ENCODE measurements around the gene FAM72D. TPM values are rescaled to one million over a fixed set of nuclear protein-coding genes. Genes with fewer than 3 reads are reported as not detected.
"Not testable (repeated sequence)": the region's sequence is repeated elsewhere in the genome, so short reads cannot be mapped to it uniquely, and the experiment has no call there.

The FAM72D gene
- total RNA-seq, 1 donor from 2014 or later: not detected

GRCh38 chr1:145076877-145077276 lies 18.9 kb upstream of the FAM72D start:
- DNase-seq (ENCODE audit: low spot score in 2 of 2); intact Hi-C loops (cut with DNase I); H3K4me3 ChIP-seq; H3K27ac ChIP-seq; H3K27me3 ChIP-seq; H3K36me3 ChIP-seq; H3K9me3 ChIP-seq; H3K4me1 ChIP-seq: not testable (repeated sequence)

DNA sequence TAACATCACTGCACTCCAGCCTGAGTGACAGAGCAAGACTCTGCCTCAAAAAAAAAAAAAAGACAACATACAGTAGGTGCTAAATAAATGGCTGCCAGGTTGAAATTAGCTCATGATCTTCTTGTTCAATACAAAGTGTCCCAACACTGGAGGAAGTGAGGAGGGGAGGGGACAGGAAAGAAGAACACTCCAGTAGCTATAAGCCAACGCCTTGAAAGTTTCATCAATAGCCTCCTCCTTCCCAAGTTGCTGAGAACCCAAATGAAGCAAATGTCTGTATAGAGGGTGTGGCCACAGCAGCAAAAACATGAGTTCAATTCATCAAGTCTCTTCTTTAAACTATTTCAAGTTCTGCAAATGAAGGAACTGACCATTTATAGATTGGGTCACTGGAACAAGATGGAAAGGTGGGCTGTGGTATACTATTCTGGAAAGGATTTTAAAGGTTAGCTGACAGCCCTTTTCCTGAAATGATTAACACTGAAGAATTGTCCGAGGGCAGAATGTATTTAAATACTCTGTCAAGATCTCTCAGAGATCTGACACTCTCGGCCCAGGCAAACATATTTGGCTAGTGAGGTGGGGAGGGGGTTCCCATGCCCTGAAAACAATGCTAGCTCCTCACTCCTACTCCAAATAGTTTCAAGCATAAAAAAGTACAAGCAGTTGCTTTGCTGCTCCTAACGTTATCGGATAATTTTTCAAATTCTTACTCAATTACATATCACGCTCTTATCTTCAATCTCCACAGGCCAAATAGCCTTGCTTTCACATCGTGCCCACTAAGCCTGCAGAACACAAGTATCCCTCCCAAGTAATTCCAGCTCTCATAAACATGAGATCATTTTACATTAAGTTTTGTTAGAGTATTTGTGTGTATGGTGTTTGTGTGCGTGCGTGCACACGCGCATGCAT lies 17.6 kb upstream of the FAM72D start:
- H3K4me1 ChIP-seq; DNase-seq (ENCODE audit: low spot score in 2 of 2); H3K4me3 ChIP-seq; intact Hi-C loops (cut with DNase I); H3K9me3 ChIP-seq; H3K27me3 ChIP-seq; H3K36me3 ChIP-seq; H3K27ac ChIP-seq: not testable (repeated sequence)

DNA sequence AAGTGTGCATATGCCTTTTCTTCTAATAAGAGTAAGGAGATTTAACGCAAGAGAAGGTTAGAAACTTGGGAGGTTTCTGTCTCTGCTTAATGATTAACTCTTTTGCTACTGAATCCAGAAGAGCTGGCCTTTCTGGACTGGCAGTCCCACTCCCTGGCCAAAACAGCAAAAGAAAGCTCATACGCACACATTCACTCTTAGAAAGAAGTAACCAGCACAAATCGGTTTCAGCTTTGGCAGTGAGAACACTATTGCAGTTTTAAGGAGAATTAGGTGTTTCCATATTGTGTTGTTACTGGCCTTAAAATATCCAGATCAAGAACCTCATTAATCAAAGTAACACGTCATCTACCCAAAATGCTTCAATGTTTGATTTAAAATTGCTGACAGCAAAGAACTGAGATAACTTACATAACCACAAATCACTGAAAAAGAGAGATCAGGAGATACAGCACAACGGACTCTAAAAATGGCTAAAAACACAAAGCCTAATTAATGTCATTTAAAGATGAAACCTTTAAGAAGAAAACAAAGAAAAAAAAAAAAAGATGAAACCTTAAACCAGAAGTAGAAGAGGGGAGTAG lies 16.9 kb upstream of the FAM72D start:
- H3K27ac ChIP-seq; H3K27me3 ChIP-seq; intact Hi-C loops (cut with DNase I); DNase-seq (ENCODE audit: low spot score in 2 of 2); H3K4me1 ChIP-seq; H3K4me3 ChIP-seq; H3K9me3 ChIP-seq; H3K36me3 ChIP-seq: not testable (repeated sequence)

DNA sequence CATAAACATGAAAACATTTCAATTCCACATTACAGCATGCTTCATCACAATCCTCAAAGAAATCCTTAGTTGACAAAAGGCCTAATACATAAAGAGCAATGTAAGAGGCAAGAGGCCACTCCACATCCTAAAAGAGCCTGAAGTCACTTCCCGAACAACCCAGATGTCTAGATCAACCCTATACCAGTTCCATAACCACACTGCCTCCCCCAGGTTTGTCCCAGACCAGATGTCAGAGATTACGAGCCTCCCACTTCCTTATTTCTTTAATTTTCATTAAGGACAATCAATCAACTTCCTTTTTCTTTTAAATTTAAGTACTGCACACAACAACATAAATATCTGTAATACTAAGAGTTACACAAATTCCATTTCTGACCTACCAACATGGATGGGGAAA lies 16.0 kb upstream of the FAM72D start:
- H3K27ac ChIP-seq; DNase-seq (ENCODE audit: low spot score in 2 of 2); H3K27me3 ChIP-seq; H3K4me3 ChIP-seq; H3K4me1 ChIP-seq; intact Hi-C loops (cut with DNase I); H3K36me3 ChIP-seq; H3K9me3 ChIP-seq: not testable (repeated sequence)

DNA sequence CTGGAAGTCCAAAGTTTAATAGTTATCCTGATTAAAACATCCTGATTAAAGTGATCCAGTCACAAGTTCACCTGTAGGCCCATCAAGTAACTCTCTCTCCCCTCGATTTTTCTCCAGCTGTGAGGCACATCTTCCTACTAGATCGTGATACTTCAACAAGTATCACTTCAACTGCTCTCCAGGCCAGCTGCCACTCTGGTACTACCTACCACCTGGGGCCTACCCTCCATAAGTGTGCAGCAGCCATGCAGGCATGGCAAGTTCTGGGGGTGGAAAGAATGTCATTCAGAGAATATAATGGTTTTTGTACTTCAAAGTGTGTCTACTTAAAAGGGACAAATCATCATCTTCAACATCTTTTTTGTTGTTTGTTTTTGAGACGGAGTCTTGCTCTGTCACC lies 15.6 kb upstream of the FAM72D start:
- H3K36me3 ChIP-seq; H3K27me3 ChIP-seq; H3K4me1 ChIP-seq; DNase-seq (ENCODE audit: low spot score in 2 of 2); H3K27ac ChIP-seq; H3K4me3 ChIP-seq; intact Hi-C loops (cut with DNase I); H3K9me3 ChIP-seq: not testable (repeated sequence)

DNA sequence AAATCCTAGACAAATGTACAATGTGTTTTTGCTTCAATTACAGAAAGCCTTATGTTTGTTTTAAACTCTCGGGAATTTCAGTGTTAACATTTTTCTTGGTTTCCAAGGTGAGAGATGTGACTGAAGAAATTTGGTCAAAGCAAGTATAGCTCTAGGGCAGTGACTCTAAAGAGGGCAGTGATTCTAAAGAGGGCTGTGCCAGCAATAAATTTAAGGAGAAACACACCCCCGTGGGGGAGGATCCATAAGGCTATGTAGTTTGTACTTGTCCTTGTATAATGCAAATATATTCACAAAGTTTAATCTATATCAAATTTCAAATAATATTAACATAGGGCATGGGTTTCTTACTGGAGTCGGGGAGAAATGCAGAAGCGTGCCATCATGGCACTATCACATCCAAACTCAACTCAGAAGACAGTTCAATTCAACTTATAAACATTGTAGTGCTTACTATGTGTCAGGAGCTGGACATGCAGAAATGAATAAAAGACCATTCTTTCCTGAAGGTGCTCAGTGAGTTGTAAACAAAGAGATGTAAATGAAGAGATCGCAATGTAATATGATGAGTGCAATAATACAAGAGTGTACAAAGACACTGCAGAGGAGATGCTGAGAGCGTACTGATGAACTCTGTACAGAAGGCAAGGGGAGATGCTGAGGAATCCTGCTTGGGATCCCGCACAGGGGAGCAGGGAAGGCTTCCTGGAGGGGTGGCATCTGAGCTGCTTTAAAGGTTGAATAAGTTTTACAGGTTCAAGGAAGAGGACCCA lies 13.1 kb upstream of the FAM72D start:
- H3K36me3 ChIP-seq; H3K27me3 ChIP-seq; DNase-seq (ENCODE audit: low spot score in 2 of 2); H3K4me1 ChIP-seq; intact Hi-C loops (cut with DNase I); H3K9me3 ChIP-seq; H3K27ac ChIP-seq; H3K4me3 ChIP-seq: not testable (repeated sequence)

DNA sequence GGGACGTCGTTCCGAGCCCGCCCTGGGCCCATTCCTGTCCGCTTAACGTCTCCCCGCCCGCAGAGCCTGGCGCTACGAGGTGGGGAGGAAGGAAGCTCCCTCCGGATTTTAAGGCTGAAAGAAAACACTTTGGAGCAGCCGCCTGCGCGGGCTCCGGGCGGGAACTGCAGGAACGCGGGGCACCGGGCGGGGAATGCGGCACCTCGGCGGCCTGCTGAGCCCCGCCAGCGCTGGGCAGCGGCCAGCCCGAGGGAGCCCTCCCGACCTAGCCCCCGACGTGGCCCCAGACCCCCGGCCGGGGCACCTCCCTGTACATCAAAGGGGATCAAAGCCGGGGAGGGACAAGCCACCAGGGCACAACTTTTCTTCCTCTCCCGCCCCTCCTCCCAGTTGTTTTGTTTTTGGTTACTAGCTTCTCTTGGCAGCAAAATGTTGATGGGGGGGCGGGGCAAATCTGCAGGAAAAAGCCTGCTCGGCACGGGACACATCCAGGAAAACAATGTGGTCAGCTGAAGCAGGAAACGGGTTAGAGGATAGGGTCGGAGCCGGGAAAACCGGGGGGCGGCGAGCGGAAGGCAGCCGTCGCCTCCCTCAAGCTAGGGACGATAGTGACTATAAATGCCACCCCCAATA lies 2.1 kb upstream of the FAM72D start:
- intact Hi-C loops (cut with DNase I); H3K27me3 ChIP-seq; H3K36me3 ChIP-seq; H3K9me3 ChIP-seq; H3K4me1 ChIP-seq: not testable (repeated sequence)
- DNase-seq (ENCODE audit: low spot score in 2 of 2): peak; percentile 14 to 79
- H3K27ac ChIP-seq: peak overlapping the region; percentile 27 to 77
- H3K4me3 ChIP-seq: peak overlapping the region; percentile 50 to 69

GRCh38 chr1:145094655-145095211 lies 1.0 kb upstream of the FAM72D start:
- H3K36me3 ChIP-seq; H3K9me3 ChIP-seq; intact Hi-C loops (cut with DNase I); H3K4me1 ChIP-seq; H3K27me3 ChIP-seq: not testable (repeated sequence)
- peak overlapping the region in 1 of 2 donors; percentile 78 for H3K27ac ChIP-seq
- peak in 1 of 2 donors; percentile 64 for DNase-seq (ENCODE audit: low spot score in 2 of 2)
- H3K4me3 ChIP-seq: peak overlapping the region in 1 of 2 donors; percentile 60

GRCh38 chr1:145101725-145102124 lies 6.0 kb downstream of the FAM72D start:
- H3K4me1 ChIP-seq; H3K4me3 ChIP-seq; H3K27me3 ChIP-seq; H3K36me3 ChIP-seq; DNase-seq (ENCODE audit: low spot score in 2 of 2); intact Hi-C loops (cut with DNase I); H3K9me3 ChIP-seq; H3K27ac ChIP-seq: not testable (repeated sequence)

GRCh38 chr1:145103294-145103693 lies 7.5 kb downstream of the FAM72D start:
- DNase-seq (ENCODE audit: low spot score in 2 of 2); H3K36me3 ChIP-seq; H3K9me3 ChIP-seq; H3K4me1 ChIP-seq; intact Hi-C loops (cut with DNase I); H3K27ac ChIP-seq; H3K27me3 ChIP-seq; H3K4me3 ChIP-seq: not testable (repeated sequence)

DNA sequence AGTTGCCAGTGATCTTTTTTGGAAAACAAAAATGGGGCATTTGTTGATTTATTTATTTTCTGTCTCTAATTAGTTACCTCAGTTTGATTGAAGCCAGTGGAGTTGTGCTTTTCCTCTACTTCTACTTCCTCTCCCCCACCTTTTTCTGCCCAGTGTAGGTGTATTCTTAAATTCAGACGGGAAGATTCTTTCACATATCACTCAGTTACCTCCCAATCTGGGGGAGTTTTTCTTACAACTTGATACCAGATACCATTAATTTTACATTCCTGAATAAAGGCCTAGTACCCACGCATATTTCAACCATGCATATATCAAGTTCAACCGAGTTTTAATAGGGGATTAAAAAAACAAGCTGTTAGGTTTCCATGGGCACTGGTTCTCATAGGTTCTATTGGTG lies 15.9 kb downstream of the FAM72D start:
- H3K4me1 ChIP-seq; H3K36me3 ChIP-seq; H3K27ac ChIP-seq; H3K4me3 ChIP-seq; DNase-seq (ENCODE audit: low spot score in 2 of 2); intact Hi-C loops (cut with DNase I); H3K9me3 ChIP-seq; H3K27me3 ChIP-seq: not testable (repeated sequence)

- DNase-seq (ENCODE audit: low spot score in 2 of 2); H3K4me3 ChIP-seq; H3K27ac ChIP-seq; H3K27me3 ChIP-seq; intact Hi-C loops (cut with DNase I); H3K9me3 ChIP-seq; H3K4me1 ChIP-seq; H3K36me3 ChIP-seq: not testable (repeated sequence)
These were observed 16.9 kb downstream of the FAM72D start for GRCh38 chr1:145112703-145113102.

- H3K27me3 ChIP-seq; H3K4me1 ChIP-seq; H3K27ac ChIP-seq; DNase-seq (ENCODE audit: low spot score in 2 of 2); H3K9me3 ChIP-seq; H3K4me3 ChIP-seq; intact Hi-C loops (cut with DNase I); H3K36me3 ChIP-seq: not testable (repeated sequence)
These were observed 18.8 kb downstream of the FAM72D start for GRCh38 chr1:145114560-145115057.
